GM10248 (cell line): ENCODE results near the gene E2F1.
A peak's percentile ranks its signal among the peaks of the same experiment; 100 is the strongest.
"Not testable (repeated sequence)": the region's sequence is repeated elsewhere in the genome, so short reads cannot be mapped to it uniquely, and the experiment has no call there.

Experiments
- CTCF ChIA-PET: fragments of 300-600 bp; sonication (Branson Sonifier 250); formaldehyde crosslinking; extraction: SDS; loops from one replicate; lab custom pipeline; 2021; ENCODE audit warnings: antibody characterized with exemption; lab: Yijun Ruan, JAX
- POLR2A ChIA-PET: fragments of 350-650 bp; sonication (Branson Sonifier 250); formaldehyde crosslinking; extraction: SDS; loops from one replicate; lab custom pipeline; 2020; ENCODE audit warnings: antibody characterized with exemption; lab: Yijun Ruan, JAX
- DNase-seq: peaks from one replicate; pipeline ENCODE4 v3.0.0; 2012; ENCODE audit errors: extremely low spot score
- CTCF ChIP-seq: IDR thresholded peaks from 2 replicates; pipeline ENCODE4 v1.5.1; 2012; ENCODE audit warnings: mild to moderate bottlenecking, low read depth; ENCODE audit errors: extremely low read depth, missing control alignments, control extremely low read depth

Gene E2F1

DNA sequence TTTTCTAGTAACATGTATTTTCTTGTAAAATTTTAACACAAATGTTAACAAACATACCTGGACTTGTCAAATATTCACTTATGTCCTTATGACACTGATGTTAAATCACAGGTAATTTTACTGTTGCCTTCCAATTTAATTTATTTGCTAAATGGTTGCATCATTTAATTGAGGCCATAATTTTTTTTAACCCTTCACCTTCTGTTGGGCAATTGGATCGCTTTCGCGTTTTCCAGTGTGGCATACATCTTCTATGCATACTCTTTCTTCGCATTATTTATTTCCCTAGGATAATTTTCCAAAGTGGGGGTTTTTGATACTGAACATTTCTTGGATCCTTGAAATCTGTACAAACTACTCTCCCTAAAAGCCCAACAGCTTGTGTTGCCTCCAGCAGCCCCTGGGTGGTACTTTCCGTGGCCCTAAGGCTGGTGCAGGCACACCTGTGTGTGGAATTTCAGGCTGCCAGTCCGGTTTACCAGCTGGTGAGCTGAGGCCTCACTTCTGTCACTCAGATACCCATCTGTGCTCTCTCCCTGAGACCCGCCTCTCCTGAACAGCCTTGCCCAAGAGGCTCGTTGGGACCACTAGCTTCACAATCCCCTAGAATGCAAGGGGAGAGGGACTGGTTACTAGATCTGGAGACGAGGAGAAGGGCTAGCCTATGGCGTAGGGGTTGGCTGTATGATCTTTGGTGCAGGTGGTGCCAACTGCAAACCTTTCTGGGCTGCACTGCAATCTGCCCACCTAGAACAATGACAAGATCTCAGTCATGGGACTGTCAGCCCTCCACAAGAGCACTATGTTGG lies 35.2 kb downstream of the E2F1 start:
- CTCF ChIA-PET: interaction anchor here (1.2 to 5.4 kb wide), 5 partner anchors 8 to 57 kb away, joined by 3 to 31 read pairs (median 13); partner anchors contain the start of genes ACTL10 and C20orf144
- no peak for TF ChIP-seq CTCF
- POLR2A ChIA-PET: no interaction called here

DNA sequence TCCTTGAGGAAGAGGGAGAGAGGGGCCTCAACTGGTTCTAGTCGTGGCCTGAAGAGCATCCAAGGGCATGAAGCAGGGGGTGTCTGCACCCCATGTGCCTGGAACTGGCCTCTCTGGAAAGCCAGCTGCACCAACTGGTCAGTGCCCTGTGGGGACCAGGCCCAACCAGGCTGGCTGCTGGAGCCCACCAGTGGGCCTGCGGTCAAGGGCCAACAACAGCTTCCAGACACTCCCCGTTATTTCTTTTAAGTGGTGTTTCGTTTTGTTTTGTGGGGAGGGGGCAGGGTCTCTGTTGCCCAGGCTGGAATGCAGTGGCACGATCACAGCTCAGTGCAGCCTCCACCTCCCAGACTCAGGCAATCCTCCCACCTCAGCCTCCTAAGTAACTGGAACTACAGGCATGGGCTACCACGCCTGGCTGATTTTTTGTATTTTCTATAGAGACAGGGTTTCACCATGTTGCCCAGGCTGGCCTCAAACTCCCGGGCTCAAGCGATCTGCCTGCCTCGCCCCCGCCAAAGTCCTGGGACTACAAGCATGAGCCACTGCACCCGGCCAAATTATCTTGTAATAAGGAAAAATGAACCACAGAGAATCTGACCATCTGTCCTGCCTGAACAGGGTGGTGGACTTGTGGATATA lies 36.0 kb downstream of the E2F1 start:
- ChIA-PET POLR2A (interaction anchor here (1.1 kb wide), 1 partner anchor 16 kb away, joined by 3 read pairs; the partner anchor contains the start of gene ACTL10), CTCF (interaction anchor here (1.2 to 1.4 kb wide), 2 partner anchors 11 to 57 kb away, joined by 3 read pairs; no protein-coding TSS in a partner anchor)
- no peak for DNase-seq
- no peak for TF ChIP-seq CTCF

More for the DNA sequence above, 35.2 kb downstream of the E2F1 start:
- no peak for DNase-seq

DNA sequence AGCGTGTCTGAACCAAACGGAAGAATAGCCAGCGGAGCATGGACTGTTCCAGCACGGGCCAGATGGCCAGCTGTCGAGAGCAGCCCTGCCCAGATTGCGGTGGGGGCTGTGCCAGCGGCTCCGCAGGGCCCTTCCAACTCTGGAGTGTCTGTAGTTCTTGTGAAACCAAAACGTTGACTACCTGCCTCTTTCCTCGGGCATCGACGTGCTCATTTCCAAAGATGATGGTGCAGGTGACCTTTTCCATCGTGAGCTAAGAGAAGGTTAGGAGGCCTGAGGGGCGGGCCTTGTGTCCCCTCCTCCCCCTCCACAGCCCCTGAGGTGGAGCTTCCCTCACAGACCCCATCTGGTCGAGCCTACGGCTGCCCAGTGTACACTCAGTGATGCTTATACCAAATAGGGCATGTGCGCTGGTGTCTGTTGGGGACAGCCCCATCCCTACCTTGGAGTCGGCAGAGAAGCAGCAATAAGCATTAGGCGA lies 36.9 kb downstream of the E2F1 start:
- ChIA-PET POLR2A (interaction anchor here (1.1 kb wide), 1 partner anchor 17 kb away, joined by 3 read pairs; the partner anchor contains the start of gene ACTL10), CTCF (interaction anchor here (1.1 to 1.7 kb wide), 3 partner anchors 9 to 46 kb away, joined by 3 read pairs; no protein-coding TSS in a partner anchor)
- DNase-seq: no peak
- no peak for TF ChIP-seq CTCF

GRCh38 chr20:33648396-33649004 lies 37.7 kb downstream of the E2F1 start:
- CTCF ChIA-PET: interaction anchor here (1.1 to 1.7 kb wide), 3 partner anchors 8 to 45 kb away, joined by 3 read pairs; no protein-coding TSS in a partner anchor
- no peak for TF ChIP-seq CTCF
- DNase-seq: no peak
- POLR2A ChIA-PET: interaction anchor here (0.6 kb wide), 1 partner anchor 730 kb away, joined by 7 read pairs; no protein-coding TSS in a partner anchor

DNA sequence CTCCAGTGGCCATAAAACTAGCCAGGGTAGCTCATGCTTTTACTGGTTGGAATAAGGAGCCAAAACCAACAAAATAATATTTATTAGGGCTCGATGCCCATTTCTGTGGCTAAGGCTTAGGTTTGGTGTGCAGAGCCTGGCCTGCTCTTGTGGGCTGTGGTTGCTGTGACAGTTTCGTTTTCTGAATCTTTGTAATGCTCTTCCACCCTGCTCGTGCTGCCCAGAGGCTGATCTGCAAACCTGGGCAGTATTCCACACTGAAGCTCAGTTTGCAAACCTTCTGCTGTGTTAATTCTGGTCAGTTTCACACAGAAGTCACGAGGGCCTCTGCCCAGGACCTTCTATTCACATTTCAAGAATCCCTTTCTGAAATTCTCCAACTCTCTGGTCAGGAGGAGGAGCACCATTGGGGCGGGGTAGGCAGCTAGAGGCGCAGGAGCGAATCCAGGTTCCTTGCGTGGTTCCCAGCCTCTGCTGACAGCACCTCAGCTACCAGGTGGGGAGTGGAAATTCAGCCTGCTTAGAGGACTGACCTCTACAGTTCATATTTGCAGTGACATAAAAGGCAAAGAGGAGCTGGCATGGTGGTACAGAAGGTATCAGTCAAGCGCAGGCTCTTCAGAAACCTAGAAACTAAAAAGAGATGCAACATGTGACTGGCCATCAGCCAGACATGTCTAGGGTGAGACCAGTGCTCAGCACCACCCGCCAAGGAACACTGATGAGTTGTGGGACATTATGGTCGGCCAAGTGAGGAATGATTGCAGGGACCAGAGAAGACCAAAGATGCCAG lies 38.4 kb downstream of the E2F1 start:
- no peak for TF ChIP-seq CTCF
- POLR2A ChIA-PET: interaction anchor here (0.5 to 0.6 kb wide), 2 partner anchors 639 to 731 kb away, joined by 5 to 7 read pairs; no protein-coding TSS in a partner anchor
- DNase-seq: peak; percentile 69
- CTCF ChIA-PET: interaction anchor here (1.2 to 1.7 kb wide), 2 partner anchors 11 to 44 kb away, joined by 3 read pairs; no protein-coding TSS in a partner anchor

DNA sequence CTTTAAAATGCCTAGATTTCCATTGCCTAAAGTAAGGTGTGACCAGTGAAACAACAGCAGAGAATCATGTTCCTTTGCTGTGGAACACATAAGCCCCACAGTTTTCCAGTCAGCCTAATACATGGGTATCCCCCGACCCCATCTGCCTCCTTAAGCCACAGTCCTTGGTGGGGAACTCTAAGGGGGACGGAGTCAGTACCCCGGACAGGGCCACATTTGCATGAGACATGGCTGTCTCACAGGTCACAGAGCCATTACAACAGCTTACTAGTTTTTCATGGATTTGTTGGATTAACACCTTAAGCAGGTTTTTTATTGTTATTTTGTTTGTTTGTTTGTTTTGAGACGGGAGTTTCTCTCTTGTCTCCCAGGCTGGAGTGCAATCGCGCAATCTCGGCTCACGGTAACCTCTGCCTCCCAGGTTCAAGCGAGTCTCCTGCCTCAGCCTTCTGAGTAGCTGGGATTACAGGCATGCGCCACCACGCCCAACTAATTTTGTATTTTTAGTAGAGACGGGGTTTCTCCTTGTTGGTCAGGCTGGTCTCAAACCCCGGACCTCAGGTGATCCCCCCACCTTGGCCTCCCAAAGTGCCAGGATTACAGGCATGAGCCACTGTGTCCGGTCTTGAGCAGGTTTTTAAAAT lies 39.1 kb downstream of the E2F1 start:
- DNase-seq, POLR2A ChIA-PET: not testable (repeated sequence)
- CTCF ChIA-PET: interaction anchor here (1.2 kb wide), 1 partner anchor 10 kb away, joined by 3 read pairs; no protein-coding TSS in a partner anchor
